GM19468 (cell line): Measurements from ENCODE around the gene TSPAN32.

Source experiments
- ATAC-seq: cut with Tn5 transposase; IDR thresholded peaks from one replicate; pipeline ENCODE4 v1.9.1; 2021; ENCODE audit warnings: mild to moderate bottlenecking, moderate library complexity, moderate number of reproducible peaks; ENCODE audit not compliant: unreplicated experiment; ENCODE audit errors: extremely low read depth

The TSPAN32 gene

DNA sequence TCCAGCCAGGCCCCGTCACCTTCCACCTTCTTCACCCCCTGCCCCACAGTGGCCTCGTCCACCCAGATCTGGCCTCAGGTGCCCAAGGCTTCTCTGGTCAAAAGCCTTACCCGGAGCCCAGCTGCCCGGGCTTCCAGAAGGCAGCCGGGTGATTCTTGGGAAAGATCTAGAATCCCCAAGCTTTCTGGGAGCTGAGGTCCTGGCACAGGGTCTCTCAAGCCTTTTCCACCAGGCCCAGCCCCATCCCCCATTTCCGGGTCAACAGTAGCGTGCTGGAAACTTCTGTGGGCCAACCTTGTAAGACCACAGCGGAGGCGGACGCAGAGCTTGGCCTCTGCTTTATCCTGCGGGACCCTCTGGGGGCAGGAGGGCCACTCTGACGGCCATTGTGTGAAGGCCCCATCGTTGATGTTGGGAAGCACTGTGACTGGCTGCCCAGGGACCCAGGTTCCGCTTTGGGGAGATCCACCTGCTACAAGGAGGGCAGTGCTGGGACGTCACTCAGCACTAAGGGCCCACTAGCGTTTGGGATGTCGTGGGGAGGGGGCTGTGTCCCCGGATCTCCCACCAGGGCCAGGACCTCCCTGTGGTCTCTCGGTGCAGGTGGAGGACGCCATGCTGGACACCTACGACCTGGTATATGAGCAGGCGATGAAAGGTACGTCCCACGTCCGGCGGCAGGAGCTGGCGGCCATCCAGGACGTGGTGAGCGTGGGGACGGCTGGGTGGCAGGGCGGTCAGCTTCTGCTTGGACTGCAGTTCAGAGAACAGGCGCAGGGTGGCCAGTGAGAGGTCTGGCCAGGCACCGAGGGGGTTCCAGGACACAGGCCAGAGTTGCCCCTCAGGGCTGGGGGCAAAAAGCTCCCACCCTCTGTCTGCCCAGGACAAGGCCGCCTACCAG, 11.5 kb downstream of the TSPAN32 start:
- ATAC-seq = no peak

DNA sequence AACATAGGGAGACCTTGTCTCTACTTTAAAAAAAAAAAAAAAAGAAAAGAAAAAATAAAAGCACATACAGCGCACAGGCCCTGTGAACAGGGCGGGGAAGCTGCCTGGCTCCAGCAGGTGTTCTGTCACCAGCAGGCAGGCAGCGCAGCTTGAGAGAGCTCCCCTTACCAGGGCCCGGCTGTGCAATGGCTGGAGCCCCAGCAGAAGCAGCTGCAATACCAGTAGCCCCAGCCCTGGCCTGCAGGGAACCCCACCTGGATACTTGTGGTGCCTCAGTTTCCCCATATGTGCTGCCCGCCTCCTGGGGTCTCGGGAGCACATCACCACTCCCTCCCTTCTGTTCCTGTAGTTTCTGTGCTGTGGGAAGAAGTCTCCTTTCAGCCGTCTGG, 12.3 kb downstream of the TSPAN32 start:
- no peak for ATAC-seq

DNA sequence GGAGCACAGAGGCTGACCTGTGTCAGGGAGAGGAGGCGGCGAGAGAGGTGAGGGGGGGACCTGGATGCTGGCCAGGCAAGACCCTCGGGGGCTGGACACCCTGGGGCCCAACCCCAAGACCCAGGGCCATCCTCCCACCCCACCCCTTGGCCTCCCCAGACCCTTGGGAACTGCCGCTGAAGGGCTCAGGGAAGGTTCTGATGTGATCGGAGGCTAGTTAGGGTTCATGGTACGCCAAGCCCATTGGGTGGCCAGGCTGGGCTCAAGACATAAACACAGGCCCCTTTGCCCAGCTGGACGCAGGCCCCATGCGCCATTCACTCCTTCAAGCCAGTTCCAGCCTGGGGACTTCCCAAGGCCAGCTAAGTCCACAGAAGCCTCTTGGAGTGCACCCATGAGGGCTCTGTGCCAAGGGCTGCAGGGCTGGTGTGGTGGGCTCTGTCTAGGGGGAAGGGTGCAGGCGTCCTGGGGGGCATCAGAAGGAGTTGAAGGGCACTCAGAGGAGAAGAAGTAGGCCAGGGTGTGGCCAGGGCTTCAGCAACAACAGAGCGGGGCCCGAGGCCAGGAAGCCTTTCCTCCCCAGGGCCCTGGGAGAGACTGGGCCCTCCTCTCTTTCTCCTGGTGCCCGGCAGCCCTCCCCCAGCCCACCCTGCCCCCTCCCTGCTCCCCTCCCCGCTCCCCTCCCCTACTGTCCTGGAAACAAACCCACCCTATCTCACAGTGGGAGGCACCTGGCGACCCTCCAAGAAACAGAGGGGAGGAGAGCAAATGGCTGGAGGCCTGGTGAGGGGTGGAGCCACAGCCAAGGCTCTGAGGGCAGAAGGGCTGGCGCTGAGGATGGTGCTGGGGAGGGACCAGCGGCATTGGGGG, 12.9 kb downstream of the TSPAN32 start:
- ATAC-seq = no peak

DNA sequence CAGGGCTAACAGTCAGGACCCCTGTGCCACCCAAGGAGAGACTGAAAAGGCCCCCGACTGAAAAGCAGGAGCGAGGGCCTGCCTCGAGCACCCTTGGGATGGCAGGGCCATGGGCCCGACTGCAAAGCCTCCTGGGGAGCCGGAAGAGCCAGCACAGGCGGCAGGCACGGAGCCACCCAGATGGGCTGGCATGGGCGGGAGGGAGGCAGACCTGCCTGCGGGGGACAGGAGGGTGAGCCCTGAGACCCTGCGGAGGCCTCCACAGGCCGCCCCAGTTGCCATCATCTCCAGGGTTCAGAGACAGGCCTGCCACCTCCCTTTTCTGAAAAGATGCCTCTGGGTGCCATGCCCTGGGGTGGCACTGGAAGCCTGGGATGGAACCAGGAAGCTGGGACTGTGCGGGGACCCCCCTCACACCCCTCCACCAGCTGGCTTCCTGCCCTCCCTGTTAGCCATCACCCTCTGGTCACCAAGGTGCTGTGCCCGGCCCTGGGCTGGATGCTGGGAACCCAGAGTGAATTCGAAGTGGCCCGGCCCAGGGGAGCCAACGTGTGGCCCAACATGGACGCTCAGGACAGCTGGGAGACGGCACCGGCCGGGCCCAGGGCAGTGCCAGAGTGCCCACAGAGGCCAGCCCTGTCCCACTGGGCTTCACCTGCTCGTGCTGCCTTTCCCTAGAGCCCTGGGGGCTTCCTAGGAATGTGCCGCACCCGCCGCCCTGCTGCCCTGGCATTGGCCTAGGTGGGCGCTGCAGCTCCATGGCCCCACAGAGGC, 13.8 kb downstream of the TSPAN32 start:
- ATAC-seq = no peak

DNA sequence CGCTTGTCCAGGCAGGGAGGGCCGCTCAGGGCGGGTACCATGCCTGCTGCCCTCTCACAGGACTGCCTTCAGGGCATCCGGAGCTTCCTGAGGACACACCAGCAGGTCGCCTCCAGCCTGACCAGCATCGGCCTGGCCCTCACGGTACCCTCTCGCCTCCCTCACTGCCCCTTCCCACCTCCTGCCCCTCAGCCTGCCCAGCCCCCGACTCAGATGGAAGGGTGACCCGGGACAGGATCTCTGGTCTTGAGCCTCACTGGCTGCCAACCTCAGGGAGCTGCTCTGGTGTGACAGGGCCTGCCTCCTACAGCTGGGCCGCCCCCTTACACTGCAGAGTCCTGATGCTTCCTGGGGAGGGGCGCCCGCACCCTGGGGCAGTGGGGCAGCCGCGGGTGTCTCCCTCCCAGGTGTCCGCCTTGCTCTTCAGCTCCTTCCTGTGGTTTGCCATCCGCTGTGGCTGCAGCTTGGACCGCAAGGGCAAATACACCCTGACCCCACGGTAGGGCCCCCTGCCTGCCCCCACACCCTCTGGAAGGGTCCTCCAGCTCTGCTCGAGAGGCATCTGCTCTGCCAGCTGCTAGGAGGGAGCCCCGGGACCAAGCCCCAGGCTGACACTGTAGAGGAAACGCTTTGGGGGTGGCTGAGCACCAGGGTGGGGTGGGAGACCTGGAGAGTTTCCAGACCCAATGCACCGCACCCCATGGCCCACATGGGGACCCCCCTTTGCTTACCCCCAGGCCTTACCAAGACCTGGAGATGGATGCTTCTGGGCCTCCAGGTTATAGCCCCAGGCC, 14.6 kb downstream of the TSPAN32 start:
- ATAC-seq = no peak

DNA sequence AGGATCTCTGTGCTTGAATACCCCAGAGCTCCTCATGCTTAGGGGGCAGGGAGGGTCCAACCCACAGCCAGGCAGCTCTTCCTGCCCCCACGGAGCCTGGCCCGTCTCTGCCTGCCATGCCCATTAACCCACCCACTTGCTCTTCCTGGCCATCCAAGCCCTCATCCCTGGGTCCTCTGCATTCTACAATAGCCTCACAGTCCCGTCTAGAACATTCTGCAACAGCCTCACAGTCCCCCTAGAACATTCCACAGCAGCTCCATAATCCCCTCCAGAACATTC, 15.1 kb downstream of the TSPAN32 start:
- no peak for ATAC-seq

DNA sequence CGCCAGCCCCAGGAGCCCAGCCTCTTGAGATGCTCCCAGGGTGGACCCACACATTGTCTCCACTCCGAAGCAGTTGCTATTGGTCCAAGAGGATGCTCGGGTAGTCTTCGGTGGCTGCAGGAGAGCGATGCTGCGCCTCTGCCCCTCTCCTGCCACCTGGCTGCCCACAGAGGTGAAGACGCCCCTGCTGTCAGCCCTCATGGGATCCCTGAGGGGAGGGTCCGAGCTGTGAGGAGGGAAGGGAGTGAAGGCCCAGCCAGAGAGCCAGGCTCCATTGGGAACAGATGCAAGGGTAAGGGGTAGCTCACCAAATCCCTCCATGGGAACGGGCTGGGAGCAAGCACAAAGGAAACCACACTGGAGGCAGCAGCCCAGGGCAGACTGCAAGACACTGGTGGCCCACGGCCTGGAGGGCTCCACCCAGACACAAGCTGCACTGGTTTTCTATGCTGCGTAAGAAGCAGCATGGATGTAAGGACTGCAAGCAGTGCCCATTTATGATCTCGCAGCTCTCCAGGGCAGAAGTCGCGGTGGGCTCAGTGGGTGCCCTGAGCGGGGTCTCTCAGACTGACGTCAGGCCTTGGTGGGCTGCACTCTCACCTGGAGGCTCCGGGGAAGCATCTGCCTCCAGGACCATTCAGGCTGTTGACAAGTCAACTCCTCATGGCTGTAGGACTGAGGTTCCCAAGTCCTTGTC, 15.7 kb downstream of the TSPAN32 start:
- ATAC-seq = no peak

DNA sequence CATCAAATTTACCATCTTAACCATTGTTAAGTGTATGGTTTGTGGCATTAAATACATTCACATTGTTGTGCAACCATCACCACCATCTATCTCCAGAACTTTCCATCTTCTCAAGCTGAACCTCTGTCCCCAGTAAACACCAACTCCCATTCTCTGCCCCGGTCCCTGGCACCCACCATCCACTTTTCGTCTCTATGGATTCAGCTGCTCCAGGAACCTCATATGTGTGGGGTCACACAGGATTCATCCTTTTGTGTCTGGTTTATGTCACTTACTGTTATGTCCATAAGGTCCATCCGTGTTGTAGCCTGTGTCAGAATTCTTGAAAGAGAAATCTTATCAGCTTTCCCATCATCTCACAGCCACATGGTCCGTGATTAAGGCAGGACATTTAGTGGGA, 16.3 kb downstream of the TSPAN32 start:
- ATAC-seq = no peak

DNA sequence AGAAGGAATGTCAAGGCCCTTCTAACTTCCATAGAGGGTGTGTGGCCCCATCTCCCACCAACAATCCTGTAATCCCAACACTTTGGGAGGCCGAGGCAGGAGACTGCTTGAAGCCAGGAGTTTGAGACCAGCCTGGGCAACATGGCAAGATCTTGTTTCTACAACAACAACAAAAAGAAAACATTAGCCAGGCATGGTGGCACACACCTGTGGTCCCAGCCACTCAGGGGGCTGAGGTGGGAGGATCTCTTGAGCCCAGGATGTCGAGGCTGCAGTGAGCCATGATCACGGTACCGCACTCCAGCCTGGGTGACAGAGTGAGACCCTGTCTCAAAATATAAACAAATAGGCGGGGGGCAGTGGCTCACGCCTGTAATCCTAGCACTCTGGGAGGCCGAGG, 16.9 kb downstream of the TSPAN32 start:
- no peak for ATAC-seq

DNA sequence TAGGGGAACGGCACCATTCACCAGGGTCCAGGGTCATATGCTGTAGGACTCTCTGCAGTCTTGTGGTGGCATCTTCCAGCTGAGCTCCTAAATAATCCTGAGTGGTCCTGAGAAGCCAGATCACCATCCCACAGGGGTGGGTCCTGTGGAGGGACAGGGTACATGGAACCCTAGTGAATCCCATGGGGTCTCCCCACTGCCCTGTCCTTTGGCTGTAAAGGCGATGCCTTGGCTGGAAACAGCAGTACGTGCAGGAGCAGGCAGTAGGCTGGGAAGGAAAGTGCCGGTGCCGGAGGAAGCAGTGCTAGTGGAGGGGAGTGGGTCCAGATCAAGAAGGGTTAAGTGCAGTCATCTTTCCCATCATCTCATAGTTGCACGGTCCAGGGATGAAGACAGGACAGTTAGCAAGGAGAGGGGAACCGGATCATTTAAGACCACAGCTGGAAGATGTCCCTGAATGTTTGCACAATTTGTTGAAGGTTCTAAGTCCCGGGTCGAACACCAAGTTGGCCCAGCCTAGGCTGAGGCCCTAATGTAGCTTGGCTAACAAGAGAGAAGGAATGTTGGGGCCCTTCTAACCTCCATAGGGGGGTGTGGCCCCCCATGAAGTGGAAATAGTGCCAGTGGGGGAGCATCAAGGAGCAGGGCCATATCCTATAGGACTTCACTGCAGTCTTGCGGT, 18.1 kb downstream of the TSPAN32 start:
- ATAC-seq = no peak

DNA sequence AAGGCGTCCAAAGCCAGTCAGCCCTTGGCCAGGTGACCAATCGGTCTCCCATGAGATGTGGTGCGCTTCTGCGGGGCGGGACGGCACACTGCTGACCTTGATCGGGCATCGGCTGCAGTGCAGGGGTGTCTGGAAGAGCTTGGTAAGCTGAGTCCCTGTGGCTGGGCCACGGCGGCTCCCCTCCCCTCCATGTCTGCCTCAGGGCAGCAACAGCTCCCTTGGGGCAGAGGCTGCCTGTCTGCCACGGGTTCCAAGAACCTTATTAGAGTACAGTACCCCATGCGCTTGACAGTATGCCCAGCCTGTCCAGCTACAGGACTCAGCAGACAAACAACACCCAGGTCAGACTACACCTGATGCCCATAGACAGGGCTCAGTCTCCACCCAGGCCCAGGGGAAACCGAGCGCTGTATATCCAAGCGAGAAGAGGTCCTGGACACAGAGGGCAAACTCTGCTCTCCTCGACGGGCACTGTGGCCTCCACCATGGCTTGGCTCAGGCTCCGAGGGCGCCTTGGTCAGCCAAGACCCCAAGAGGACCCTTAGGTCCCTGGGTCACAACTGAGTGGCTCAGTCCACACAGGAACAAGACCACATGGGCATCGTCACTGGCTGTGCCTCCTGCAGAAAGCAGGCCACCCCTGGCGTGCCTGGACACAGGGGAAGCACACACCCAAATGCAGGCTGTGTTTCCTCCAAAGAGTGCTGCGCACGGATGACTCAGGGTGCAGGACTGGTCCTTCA, 18.9 kb downstream of the TSPAN32 start:
- ATAC-seq = no peak

DNA sequence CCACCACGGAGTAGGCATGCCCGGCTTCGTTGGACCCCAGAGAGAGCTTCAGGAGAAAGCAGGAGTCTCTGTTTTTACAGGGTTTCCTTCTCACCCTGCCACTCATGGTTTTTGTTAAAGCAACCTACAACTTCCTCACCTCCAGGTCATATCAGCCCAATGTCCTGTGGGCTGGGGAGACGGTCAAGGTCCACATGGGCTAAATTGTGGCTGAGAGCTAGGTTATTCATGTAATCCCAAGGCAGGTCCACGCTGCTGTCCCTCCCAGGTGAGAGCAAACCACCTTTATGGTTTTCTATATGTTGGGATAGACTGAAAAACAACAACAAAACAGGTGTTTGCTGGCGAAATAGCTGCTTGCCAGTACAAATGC, 19.5 kb downstream of the TSPAN32 start:
- no peak for ATAC-seq

DNA sequence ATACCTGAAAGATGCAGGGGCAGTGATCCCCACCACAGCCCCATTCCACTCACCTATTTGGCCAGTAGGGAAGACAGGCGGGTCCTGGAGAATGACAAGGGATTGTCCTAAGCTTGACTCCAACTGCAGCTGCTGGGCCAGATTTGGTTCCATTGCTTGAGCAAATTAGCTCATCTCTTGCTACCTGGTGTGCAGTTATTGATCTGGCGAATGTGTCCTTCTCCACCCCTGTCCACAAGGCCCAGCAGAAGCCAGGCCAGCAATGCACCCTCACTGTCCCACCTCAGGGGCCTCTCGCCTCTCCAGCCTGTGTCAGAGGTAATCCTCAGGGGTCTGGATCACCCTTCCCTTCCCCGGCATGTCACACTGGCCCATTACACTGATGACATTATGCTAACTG, 23.3 kb downstream of the TSPAN32 start:
- no peak for ATAC-seq

DNA sequence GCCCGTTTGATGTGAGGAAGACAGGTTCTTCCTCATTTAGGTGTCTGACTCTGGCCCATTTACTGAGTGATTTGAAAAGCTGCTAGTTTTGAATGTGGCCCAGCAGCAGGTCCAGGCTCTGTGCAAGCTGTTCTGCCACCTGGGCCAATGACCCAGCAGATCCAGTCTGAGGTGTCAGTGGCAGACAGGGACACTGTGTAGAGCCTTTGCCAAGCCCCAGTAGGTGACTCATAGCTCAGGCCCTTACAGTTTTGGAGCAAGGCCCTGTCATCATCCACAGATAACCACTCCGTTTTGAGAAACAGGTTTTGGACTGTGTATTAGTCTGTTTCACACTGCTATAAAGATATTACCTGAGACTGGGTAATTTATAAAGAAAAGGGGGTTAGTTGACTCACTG, 23.9 kb downstream of the TSPAN32 start:
- no peak for ATAC-seq

DNA sequence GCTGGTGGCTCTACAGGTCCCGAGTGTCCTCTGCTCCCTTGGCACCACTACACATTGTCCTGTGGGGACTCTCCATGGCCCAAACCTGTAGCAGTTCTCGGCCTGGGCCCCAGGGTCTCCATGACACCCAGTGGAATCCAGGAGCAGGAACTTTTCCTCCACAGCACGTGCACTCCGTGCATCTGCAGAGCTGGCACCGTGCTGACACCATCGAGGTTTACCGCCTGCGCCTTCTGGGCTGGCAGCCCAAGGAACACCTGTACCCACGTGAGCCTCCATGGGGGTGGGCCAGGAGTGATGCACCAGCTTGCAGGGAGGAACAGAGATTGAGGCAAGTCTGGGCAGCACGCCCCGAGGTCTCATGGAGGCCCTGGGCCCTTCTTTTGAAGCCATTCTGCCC, 25.2 kb downstream of the TSPAN32 start:
- ATAC-seq = no peak

DNA sequence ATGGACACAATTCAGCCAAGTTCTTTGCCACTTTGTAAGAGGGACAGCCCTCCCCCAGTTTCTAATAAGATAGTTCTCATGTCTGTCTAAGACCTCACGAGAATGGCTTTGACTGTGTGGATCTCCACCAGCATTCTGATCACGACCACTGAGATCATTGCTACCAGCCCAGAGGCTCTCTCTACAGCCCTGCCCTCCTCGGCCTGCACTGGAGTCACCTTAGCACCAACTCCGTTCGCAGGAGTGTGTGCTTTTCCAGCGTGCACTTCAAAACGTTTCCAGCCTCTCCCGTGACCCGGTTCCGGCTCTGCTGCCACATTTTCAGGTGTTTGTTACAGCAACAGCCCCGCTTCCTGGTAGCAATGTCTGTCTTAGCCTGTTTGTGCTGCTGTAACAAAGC, 26.2 kb downstream of the TSPAN32 start:
- ATAC-seq = no peak

DNA sequence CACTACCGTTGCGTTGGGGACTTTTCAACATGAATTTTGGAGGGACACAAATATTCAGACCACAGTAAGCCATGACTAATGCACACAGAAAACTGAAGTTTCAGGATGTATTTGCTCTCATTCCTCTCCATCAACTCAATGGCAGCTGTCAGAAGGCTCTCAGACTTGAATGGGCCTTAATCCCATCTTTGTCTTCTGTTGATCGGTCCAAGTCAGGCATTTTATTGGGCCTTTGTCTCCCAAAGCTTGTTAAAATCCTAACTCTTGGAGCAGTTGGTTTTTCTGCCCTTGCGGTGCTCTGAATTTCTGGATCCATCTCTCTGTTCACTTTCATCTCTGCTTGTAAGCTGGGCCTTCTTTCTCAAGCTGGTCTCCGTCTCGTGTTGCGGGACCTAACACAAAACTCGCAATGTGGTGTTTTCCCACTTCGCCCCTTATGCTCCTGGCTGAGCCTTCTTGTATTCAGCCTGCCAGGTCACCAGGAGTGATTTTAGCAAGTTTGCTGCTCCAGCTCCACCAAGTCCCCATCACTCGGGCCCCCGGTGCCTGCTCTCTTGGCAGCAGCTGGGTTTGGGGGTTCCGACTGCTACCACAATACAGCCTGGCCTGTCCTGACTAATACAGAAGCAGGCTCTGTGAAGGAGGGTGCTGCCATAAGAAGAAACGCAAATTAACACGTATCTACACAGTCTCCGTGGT, 27.0 kb downstream of the TSPAN32 start:
- no peak for ATAC-seq

DNA sequence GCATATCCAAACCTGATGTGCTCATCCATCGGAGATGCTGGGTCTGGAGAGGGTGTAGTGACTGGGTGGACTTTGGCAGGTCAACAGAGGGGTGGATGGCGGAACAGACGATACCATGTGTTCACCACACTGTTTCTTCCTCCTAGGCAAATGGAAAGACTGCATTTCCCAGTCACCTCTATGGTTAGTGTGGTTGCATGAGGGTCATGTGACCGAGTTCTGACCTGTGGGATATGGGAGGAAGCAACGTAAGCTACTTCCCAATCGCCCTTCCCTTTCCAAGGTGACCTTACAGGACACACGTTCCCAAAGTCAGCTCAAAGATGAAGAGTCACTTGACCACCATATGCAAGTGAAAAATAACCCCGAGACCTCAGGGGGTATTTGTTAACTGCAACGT, 27.7 kb downstream of the TSPAN32 start:
- ATAC-seq = no peak
